Measurements from ENCODE around the gene PPP1R9B. TPM values are rescaled to one million over a fixed set of nuclear protein-coding genes. Genes with fewer than 3 reads are reported as not detected.

The PPP1R9B gene
- total RNA-seq, 1 experiment from 2014 or later, result 23.0 TPM

GRCh38 chr17:50146230-50146926 is 4.1 kb downstream of the PPP1R9B start:
- Histone ChIP-seq H2AFZ (ENCODE audit: low read length) (no peak overlapping the region), H2BK15ac (ENCODE audit: low read depth, low read length) (no peak overlapping the region), H3K56ac (ENCODE audit: insufficient read length, low read depth, low read length) (no peak overlapping the region), H3K23me2 (ENCODE audit: insufficient read length, low read depth, low read length, poor library complexity, severe bottlenecking) (peaks cover 19% of the 10 kb centered on the region), H2BK12ac (ENCODE audit: insufficient read length, low read depth, low read length) (no peak overlapping the region), H3K18ac (ENCODE audit: insufficient read length, low read depth, low read length) (no peak overlapping the region), H3K27ac (ENCODE audit: insufficient read length, low read depth, low read length) (no peak overlapping the region), H2BK120ac (ENCODE audit: low read depth, low read length, poor library complexity, severe bottlenecking) (no peak overlapping the region), H2AK5ac (ENCODE audit: insufficient read length, low read length) (no peak overlapping the region), H4K91ac (ENCODE audit: insufficient read length, low read depth, low read length) (no peak overlapping the region), H3T11ph (ENCODE audit: low read length) (no peak overlapping the region), H3K9ac (ENCODE audit: extremely low read depth, insufficient read length, low read length) (no peak overlapping the region), H4K20me1 (ENCODE audit: control insufficient read depth, insufficient read depth, insufficient read length) (no peaks in the 10 kb centered on the region), H3K27me3 (ENCODE audit: insufficient read depth, low read length) (no peaks in the 10 kb centered on the region; the same call in 1 of the 2 replicates), H3K4ac (ENCODE audit: low read depth, low read length) (no peak overlapping the region), H4K8ac (replicated peaks; ENCODE audit: insufficient read length, low read depth, low read length) (no peak overlapping the region), H2BK5ac (ENCODE audit: insufficient read length, low read length) (no peak overlapping the region), H3K4me1 (ENCODE audit: insufficient read depth, low read length) (no peaks in the 10 kb centered on the region; the same call in 1 of the 2 replicates), H3K4me2 (ENCODE audit: insufficient read depth, insufficient read length, low read length) (no peak overlapping the region), H3K79me1 (ENCODE audit: insufficient read depth, low read depth, low read length, poor library complexity, severe bottlenecking) (no peaks in the 10 kb centered on the region), H3K23ac (ENCODE audit: insufficient read length, low read depth, low read length) (no peak overlapping the region), H4K5ac (ENCODE audit: insufficient read length, low read depth, low read length) (no peak overlapping the region), H3K79me2 (ENCODE audit: insufficient read depth, low read length) (no peaks in the 10 kb centered on the region), H2BK20ac (ENCODE audit: low read depth, low read length, poor library complexity, severe bottlenecking) (no peak overlapping the region), H3K14ac (ENCODE audit: insufficient read depth, low read length) (no peak overlapping the region), H3K9me3 (ENCODE audit: control insufficient read depth, low read depth, low read length) (no peaks in the 10 kb centered on the region)
- no peak for TF ChIP-seq CTCF (conservative IDR thresholded peaks at IDR 0.05)
- H3K27me3 Mint-ChIP-seq (ENCODE audit: low read depth), result peaks cover 13% of the 10 kb centered on the region
- peaks cover 14 to 40% (median 30%) of the 10 kb centered on the region in 3 experiments; a peak in 6 of 7 replicates for H3K36me3 Mint-ChIP-seq (ENCODE audit: insufficient read depth in 1 of 3, low read depth in 3 of 3)
- H3K4me3 Mint-ChIP-seq, result no peak overlapping the region
- H3K9me3 Mint-ChIP-seq, result no peaks in the 10 kb centered on the region
- peaks cover 23 to 45% of the 10 kb centered on the region in 2 experiments for H3K4me1 Mint-ChIP-seq
- no CpG with 5 or more reads among the region's 10 CpGs for WGBS (ENCODE audit: extremely low coverage, insufficient read length, low lambda C conversion rate)
- DNase-seq, result no peak
- no peak overlapping the region for H3K27ac Mint-ChIP-seq
